B cell (primary cell): Measurements from ENCODE around the gene UNC119B. TPM values are rescaled to one million over a fixed set of nuclear protein-coding genes. Genes with fewer than 3 reads are reported as not detected.

Source experiments
- ATAC-seq: fragments of 200-7000 bp; cut with Tn5 transposase; one replicate; pipeline ENCODE4 v1.10.0; 2021; ENCODE audit warnings: low read depth, mild to moderate bottlenecking, moderate number of reproducible peaks, moderate library complexity
- CTCF ChIA-PET: fragments of 350-600 bp; sonication (Branson Sonifier 250); formaldehyde crosslinking; loops from one replicate; lab custom pipeline; 2021; ENCODE audit warnings: antibody characterized with exemption, inconsistent platforms; lab: Charles Lee
- POLR2A ChIA-PET: fragments of 350-600 bp; sonication (Branson Sonifier 250); formaldehyde crosslinking; loops from one replicate; lab custom pipeline; 2021; ENCODE audit warnings: antibody characterized with exemption; lab: Charles Lee
- DNase-seq: peaks from one replicate; pipeline ENCODE4 v3.0.0; 2013
- H2AFZ ChIP-seq: 2 replicates; pipeline ENCODE4 v1.6.1; 2012; ENCODE audit warnings: mild to moderate bottlenecking, low read depth, low read length; ENCODE audit not compliant: insufficient read depth, poor library complexity, severe bottlenecking
- H3K27ac ChIP-seq, 2 donors: 1 replicate in 1 of 2; 2 replicates in 1 of 2; pipeline ENCODE4 v1.5.1; 2012 to 2013; ENCODE audit warnings: low read length in 2 of 2, mild to moderate bottlenecking in 2 of 2, moderate library complexity in 1 of 2
- H3K27me3 ChIP-seq, 4 experiments: fragments of 200-600 bp in 1 of 4; sonication (generic) in 1 of 4; replicated peaks in 1 of 4; 1 replicate in 2 of 4; 2 replicates in 2 of 4; pipeline versions ENCODE4 v1.6.1 to v1.7.0; 2013 to 2016; ENCODE audit warnings: low read length in 3 of 4, mild to moderate bottlenecking in 2 of 4, mixed read lengths in 1 of 4, moderate library complexity in 1 of 4; ENCODE audit not compliant: insufficient read depth in 4 of 4, control insufficient read depth in 3 of 4; ENCODE audit errors: control extremely low read depth in 1 of 4
- H3K36me3 ChIP-seq, 2 experiments: replicated peaks in 1 of 2; 1 replicate in 1 of 2; 2 replicates in 1 of 2; pipeline versions ENCODE4 v1.6.1 to v1.7.1; 2013; ENCODE audit warnings: low read length in 1 of 2; ENCODE audit not compliant: insufficient read depth in 2 of 2, control insufficient read depth in 1 of 2; ENCODE audit errors: control extremely low read depth in 1 of 2, extremely low read depth in 1 of 2
- H3K4me1 ChIP-seq, 2 donors: fragments of 200-600 bp in 1 of 2; sonication (generic) in 1 of 2; 1 replicate in 1 of 2; 2 replicates in 1 of 2; pipeline versions ENCODE4 v1.5.1 to v1.6.1; 2013 to 2017; ENCODE audit warnings: low read length in 2 of 2; ENCODE audit not compliant: control insufficient read depth in 2 of 2, insufficient read depth in 2 of 2
- H3K4me2 ChIP-seq: replicated peaks from 2 replicates; pipeline ENCODE3; 2012; ENCODE audit warnings: mild to moderate bottlenecking, low read depth, low read length; ENCODE audit not compliant: poor library complexity, severe bottlenecking
- H3K4me3 ChIP-seq, 5 experiments: fragments of 200-600 bp in 1 of 5; sonication (generic) in 1 of 5; 1 replicate in 3 of 5; 2 replicates in 2 of 5; pipeline versions ENCODE4 v1.5.1 to v1.7.0; 2011 to 2016; ENCODE audit warnings: low read length in 4 of 5, mild to moderate bottlenecking in 4 of 5, low read depth in 2 of 5, control low read depth in 1 of 5, moderate library complexity in 1 of 5; ENCODE audit not compliant: insufficient read depth in 1 of 5; ENCODE audit errors: control extremely low read depth in 1 of 5, extremely low read depth in 1 of 5
- H3K79me2 ChIP-seq: fragments of 200-600 bp; sonication (generic); one replicate; pipeline ENCODE4 v1.6.0; 2016; ENCODE audit warnings: low read length; ENCODE audit not compliant: control insufficient read depth, insufficient read depth
- H3K9ac ChIP-seq: fragments of 200-600 bp; sonication (generic); 2 replicates; pipeline ENCODE4 v1.6.1; 2017; ENCODE audit warnings: mild to moderate bottlenecking, low read length, moderate library complexity
- H3K9me3 ChIP-seq, 3 donors: one replicate each; pipeline versions ENCODE4 v1.6.1 to v1.7.1; 2013; ENCODE audit warnings: low read length in 2 of 3; ENCODE audit not compliant: control insufficient read depth in 2 of 3, insufficient read depth in 1 of 3; ENCODE audit errors: control extremely low read depth in 1 of 3
- H4K20me1 ChIP-seq: 2 replicates; pipeline ENCODE4 v1.6.0; 2012; ENCODE audit warnings: mild to moderate bottlenecking, low read length; ENCODE audit not compliant: insufficient read depth, control insufficient read depth, poor library complexity, severe bottlenecking
- H3K27ac Mint-ChIP-seq: one replicate; pipeline ENCODE4 v1.8.0; 2021; ENCODE audit warnings: mixed read lengths
- H3K27me3 Mint-ChIP-seq: one replicate; pipeline ENCODE4 v1.8.0; 2021; ENCODE audit warnings: mixed read lengths
- H3K4me1 Mint-ChIP-seq: one replicate; pipeline ENCODE4 v1.8.0; 2021; ENCODE audit warnings: mixed read lengths
- H3K4me3 Mint-ChIP-seq: one replicate; pipeline ENCODE4 v1.8.0; 2021; ENCODE audit warnings: mixed read lengths
- H3K9me3 Mint-ChIP-seq: one replicate; pipeline ENCODE4 v1.8.0; 2022; ENCODE audit warnings: mixed read lengths; ENCODE audit not compliant: insufficient read depth
- CTCF ChIP-seq: fragments of 200-600 bp; IDR thresholded peaks from one replicate; pipeline ENCODE4 v1.8.0; 2022; ENCODE audit warnings: antibody characterized with exemption, mild to moderate bottlenecking
- EZH2 ChIP-seq: IDR thresholded peaks from 2 replicates; pipeline ENCODE4 v1.6.1; 2012; ENCODE audit warnings: borderline replicate concordance, low read depth, mild to moderate bottlenecking, moderate library complexity, low read length; ENCODE audit not compliant: insufficient read depth, poor library complexity, severe bottlenecking
- WGBS: methylation state at CpG from one replicate; pipeline ENCODE4 v1.1.5; 2013; ENCODE audit warnings: missing lambda C conversion rate; ENCODE audit not compliant: insufficient coverage; 5-methylcytosine and 5-hydroxymethylcytosine counted together
- intact Hi-C: fragments of 100-400 bp; cut with micrococcal nuclease; formaldehyde crosslinking; loops from one replicate; pipeline ENCODE4 v1.10.0; 2022
- polyA plus RNA-seq: library from polyadenylated mRNA; depleted of rRNA; stranded (reverse); fragments of >200 nt; gene quantifications from 2 replicates; pipeline ENCODE4 v1.2.3, GENCODE V29; 2012
- total RNA-seq, 2 donors: library from RNA; stranded (reverse); fragments of 120-200 nt in 1 of 2; gene quantifications; 1 replicate in 1 of 2; 2 replicates in 1 of 2; pipeline versions ENCODE4 v1.2.3 to v1.2.4, GENCODE V29; 2013 to 2022

Gene UNC119B
- total and polyA plus RNA-seq, 2 donors (not counting 1 experiment from before 2014, with no cell fraction given): 7.2 to 22.7 TPM

GRCh38 chr12:120764816-120765215, 54.6 kb downstream of the UNC119B start:
- H3K4me1 Mint-ChIP-seq: peaks cover 12% of the 10 kb centered on the region
- 93% methylated on average over 9 of the region's 9 CpGs for WGBS
- no peak overlapping the region for H3K27ac ChIP-seq

GRCh38 chr12:120766566-120766965, 56.3 kb downstream of the UNC119B start:
- Histone ChIP-seq H3K27me3 (no peaks in the 10 kb centered on the region), H3K9ac (no peak overlapping the region), H3K79me2 (no peaks in the 10 kb centered on the region), H2AFZ (no peak overlapping the region), H3K9me3 (no peaks in the 10 kb centered on the region), H4K20me1 (peaks cover 4% of the 10 kb centered on the region), H3K4me3 (no peak overlapping the region), H3K4me1 (peaks cover 0 to 6% of the 10 kb centered on the region in 2 donors), H3K36me3 (peaks cover 10 to 70% of the 10 kb centered on the region in 2 experiments), H3K4me2 (no peak overlapping the region), H3K27ac (no peak overlapping the region)
- Mint-ChIP-seq H3K27ac (no peak overlapping the region), H3K4me3 (no peak overlapping the region), H3K27me3 (no peaks in the 10 kb centered on the region), H3K4me1 (peaks cover 12% of the 10 kb centered on the region), H3K9me3 (no peaks in the 10 kb centered on the region)
- DNase-seq (no peak), ATAC-seq (no peak)
- whole genome bisulfite sequencing: 100% methylated on average over 3 of the region's 5 CpGs
- intact Hi-C loops: no loop called here
- POLR2A ChIA-PET: interaction anchor here (0.5 kb wide), 1 partner anchor 45 kb away, joined by 5 read pairs; no protein-coding TSS in a partner anchor
- CTCF ChIA-PET: interaction anchor here (0.6 to 1.4 kb wide), 3 partner anchors 118 to 206 kb away, joined by 3 to 5 read pairs (median 4); no protein-coding TSS in a partner anchor
- TF ChIP-seq CTCF (no peak), EZH2 (no peak)

More at GRCh38 chr12:120764816-120765215, 54.6 kb downstream of the UNC119B start:
- Histone ChIP-seq H3K9me3 (no peaks in the 10 kb centered on the region), H3K36me3 (peaks cover 9 to 66% of the 10 kb centered on the region in 2 experiments), H3K79me2 (no peaks in the 10 kb centered on the region), H3K4me1 (peaks cover 0 to 6% of the 10 kb centered on the region in 2 donors), H4K20me1 (peaks cover 4% of the 10 kb centered on the region), H3K4me2 (no peak overlapping the region), H3K4me3 (no peak overlapping the region), H2AFZ (no peak overlapping the region), H3K27me3 (no peaks in the 10 kb centered on the region), H3K9ac (no peak overlapping the region)
- CTCF ChIA-PET: interaction anchor here (0.7 to 1.0 kb wide), 2 partner anchors 35 to 155 kb away, joined by 3 read pairs; no protein-coding TSS in a partner anchor
- DNase-seq (no peak), ATAC-seq (no peak)
- no peak overlapping the region for H3K27ac Mint-ChIP-seq
- intact Hi-C loops: no loop called here
- H3K4me3 Mint-ChIP-seq: no peak overlapping the region
- POLR2A ChIA-PET: no interaction called here
- H3K9me3 Mint-ChIP-seq: no peaks in the 10 kb centered on the region
- no peaks in the 10 kb centered on the region for H3K27me3 Mint-ChIP-seq
- TF ChIP-seq EZH2: no peak
- TF ChIP-seq CTCF: no peak
